ENCODE results near the gene ENTPD3. TPM values are rescaled to one million over a fixed set of nuclear protein-coding genes. Genes with fewer than 3 reads are reported as not detected.

The ENTPD3 gene
- total RNA-seq, 1 donor from 2014 or later = not detected

DNA sequence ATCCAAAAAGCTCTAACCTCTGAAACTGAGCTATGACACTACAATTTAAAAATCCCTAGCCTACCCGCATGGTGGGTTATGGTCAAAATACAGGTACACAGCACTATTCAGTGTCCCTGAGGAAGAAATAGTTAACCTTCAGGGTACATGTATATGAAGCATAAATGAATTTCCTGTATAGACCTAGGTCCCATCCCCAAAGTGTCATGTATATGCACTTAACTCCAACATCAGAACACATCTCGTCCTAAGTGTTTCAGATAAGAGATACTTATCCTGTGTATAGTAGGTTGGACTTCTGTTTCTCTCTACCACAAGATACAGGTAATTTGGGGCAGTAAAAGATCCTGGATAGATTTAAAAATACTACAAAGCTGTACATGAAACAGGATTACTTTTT lies 76.6 kb downstream of the ENTPD3 start:
- H3K4me3 Mint-ChIP-seq = no peak overlapping the region
- CTCF ChIA-PET = no interaction called here
- POLR2A ChIA-PET = interaction anchor here (0.8 to 1.3 kb wide), 3 partner anchors 10 to 13 kb away, joined by 3 to 7 read pairs (median 3); partner anchors contain the start of gene ZNF619
- no peaks in the 10 kb centered on the region for H3K9me3 Mint-ChIP-seq
- H3K27ac Mint-ChIP-seq = no peak overlapping the region
- peaks cover 15% of the 10 kb centered on the region for H3K4me1 Mint-ChIP-seq
- intact Hi-C loops (cut with micrococcal nuclease) = no loop called here
- H3K36me3 Mint-ChIP-seq (ENCODE audit: low read depth) = peaks cover 75% of the 10 kb centered on the region
- DNase-seq = no peak
- no peak for TF ChIP-seq CTCF (IDR thresholded peaks at IDR 0.05)
- H3K27me3 Mint-ChIP-seq = no peaks in the 10 kb centered on the region
- ATAC-seq (ENCODE audit: low read depth) = no peak

- intact Hi-C loops (cut with micrococcal nuclease) = no loop called here
- ChIA-PET POLR2A (interaction anchor here (0.6 kb wide), 1 partner anchor 14 kb away, joined by 3 read pairs; no protein-coding TSS in a partner anchor), CTCF (no interaction called here)
- H3K4me1 Mint-ChIP-seq = peaks cover 6% of the 10 kb centered on the region
- no peak overlapping the region for H3K4me3 Mint-ChIP-seq
- no peak for TF ChIP-seq CTCF (IDR thresholded peaks at IDR 0.05)
- H3K36me3 Mint-ChIP-seq (ENCODE audit: low read depth) = peaks cover 66% of the 10 kb centered on the region
- DNase-seq (no peak), ATAC-seq (ENCODE audit: low read depth) (no peak)
- H3K27ac Mint-ChIP-seq = no peak overlapping the region
- H3K9me3 Mint-ChIP-seq = no peaks in the 10 kb centered on the region
- H3K27me3 Mint-ChIP-seq = no peaks in the 10 kb centered on the region
Measured at GRCh38 chr3:40464339-40465110, 77.5 kb downstream of the ENTPD3 start.

GRCh38 chr3:40465111-40465407 lies 78.1 kb downstream of the ENTPD3 start:
- Mint-ChIP-seq H3K4me1 (peaks cover 6% of the 10 kb centered on the region), H3K27me3 (no peaks in the 10 kb centered on the region), H3K4me3 (no peak overlapping the region), H3K36me3 (ENCODE audit: low read depth) (peaks cover 65% of the 10 kb centered on the region), H3K9me3 (no peaks in the 10 kb centered on the region), H3K27ac (no peak overlapping the region)
- ChIA-PET CTCF (no interaction called here), POLR2A (interaction anchor here (0.6 to 1.8 kb wide), 3 partner anchors 8 to 14 kb away, joined by 3 to 5 read pairs (median 4); no protein-coding TSS in a partner anchor)
- intact Hi-C loops (cut with micrococcal nuclease) = no loop called here
- ATAC-seq (ENCODE audit: low read depth) (no peak), DNase-seq (no peak)
- no peak for TF ChIP-seq CTCF (IDR thresholded peaks at IDR 0.05)

- Mint-ChIP-seq H3K4me1 (peaks cover 2% of the 10 kb centered on the region), H3K27me3 (no peaks in the 10 kb centered on the region), H3K36me3 (ENCODE audit: low read depth) (peaks cover 61% of the 10 kb centered on the region), H3K9me3 (no peaks in the 10 kb centered on the region), H3K27ac (no peak overlapping the region), H3K4me3 (no peak overlapping the region)
- DNase-seq (no peak), ATAC-seq (ENCODE audit: low read depth) (no peak)
- ChIA-PET CTCF (no interaction called here), POLR2A (interaction anchor here (0.6 to 1.8 kb wide), 3 partner anchors 9 to 15 kb away, joined by 3 to 5 read pairs (median 4); no protein-coding TSS in a partner anchor)
- intact Hi-C loops (cut with micrococcal nuclease) = no loop called here
- TF ChIP-seq CTCF (IDR thresholded peaks at IDR 0.05) = no peak
Measured at GRCh38 chr3:40465456-40465855, 78.5 kb downstream of the ENTPD3 start.

- CTCF ChIA-PET = no interaction called here
- DNase-seq (no peak), ATAC-seq (ENCODE audit: low read depth) (no peak)
- Mint-ChIP-seq H3K4me3 (no peak overlapping the region), H3K36me3 (ENCODE audit: low read depth) (peaks cover 42% of the 10 kb centered on the region), H3K4me1 (peaks cover 2% of the 10 kb centered on the region), H3K27ac (no peak overlapping the region), H3K9me3 (no peaks in the 10 kb centered on the region), H3K27me3 (no peaks in the 10 kb centered on the region)
- POLR2A ChIA-PET = interaction anchor here (0.6 kb wide), 1 partner anchor 7 kb away, joined by 3 read pairs; no protein-coding TSS in a partner anchor
- no peak for TF ChIP-seq CTCF (IDR thresholded peaks at IDR 0.05)
- intact Hi-C loops (cut with micrococcal nuclease) = no loop called here
Measured at GRCh38 chr3:40468018-40468417, 81.0 kb downstream of the ENTPD3 start.
